OCI-LY7 (cell line): ENCODE measurements around the gene PLEKHG4B.

Source experiments
- CTCF ChIP-seq: fragments of 200-600 bp; sonication (generic); conservative IDR thresholded peaks from 2 replicates; pipeline ENCODE4 v1.5.1; 2014; ENCODE audit warnings: mild to moderate bottlenecking, antibody characterized with exemption, low read length, moderate library complexity, mixed read lengths
- EZH2phosphoT487 ChIP-seq: fragments of 200-600 bp; sonication (generic); IDR thresholded peaks from 2 replicates; pipeline ENCODE4 v1.6.1; 2018; ENCODE audit warnings: low read depth, borderline replicate concordance, mild to moderate bottlenecking, mixed run types, antibody characterized with exemption, low read length, moderate library complexity, mixed read lengths

- TF ChIP-seq EZH2phosphoT487 (no peak), CTCF (no peak)
Observed at GRCh38 chr5:130601-131131, 38.7 kb downstream of the PLEKHG4B start.
